PC-3 (cell line): ENCODE measurements around the gene NELFE. TPM values are rescaled to one million over a fixed set of nuclear protein-coding genes. Genes with fewer than 3 reads are reported as not detected.

Experiments used
- ATAC-seq: fragments of 200-7000 bp; cut with Tn5 transposase; 2 replicates; pipeline ENCODE4 v1.9.1; 2020; ENCODE audit warnings: mild to moderate bottlenecking, moderate library complexity
- BruUV-seq: library from RNA; stranded (reverse); fragments of 400-500 nt; replicated peaks from 2 replicates; lab custom pipeline; 2021; lab: Mats Ljungman, UMichigan
- CTCF ChIA-PET: fragments of 300-600 bp; sonication (Branson Sonifier 250); formaldehyde crosslinking; loops from one replicate; lab custom pipeline; 2022; ENCODE audit warnings: antibody characterized with exemption; lab: Charles Lee
- POLR2A ChIA-PET: fragments of 300-600 bp; sonication (Branson Sonifier 250); formaldehyde crosslinking; loops from one replicate; lab custom pipeline; 2022; ENCODE audit warnings: antibody characterized with exemption; ENCODE audit not compliant: unreplicated experiment; lab: Charles Lee
- DNase-seq: peaks from one replicate; pipeline ENCODE4 v3.0.0-alpha.2; 2015
- H2AFZ ChIP-seq: fragments of 300-600 bp; sonication (generic); 2 replicates; pipeline ENCODE4 v1.6.0; 2016; ENCODE audit warnings: antibody characterized with exemption, low read length
- H3F3A ChIP-seq: fragments of 300-600 bp; sonication (generic); one replicate; pipeline ENCODE4 v1.6.0; 2017; ENCODE audit warnings: antibody characterized with exemption, low read length, control low read depth, mild to moderate bottlenecking; ENCODE audit not compliant: unreplicated experiment
- H3K27ac ChIP-seq: fragments of 300-600 bp; sonication (generic); 2 replicates; pipeline ENCODE4 v1.5.1; 2016; ENCODE audit warnings: mild to moderate bottlenecking, low read length
- H3K27me3 ChIP-seq: fragments of 300-600 bp; sonication (generic); 2 replicates; pipeline ENCODE4 v1.6.1; 2016; ENCODE audit warnings: low read length, mixed read lengths
- H3K36me3 ChIP-seq: fragments of 300-600 bp; sonication (generic); 2 replicates; pipeline ENCODE4 v1.6.1; 2016; ENCODE audit warnings: low read depth, mixed run types, low read length, mixed read lengths
- H3K4me1 ChIP-seq: fragments of 300-600 bp; sonication (generic); 2 replicates; pipeline ENCODE4 v1.5.1; 2016; ENCODE audit warnings: low read length; ENCODE audit not compliant: insufficient read depth
- H3K4me2 ChIP-seq: fragments of 300-600 bp; sonication (generic); 2 replicates; pipeline ENCODE4 v1.6.0; 2016; ENCODE audit warnings: low read length
- H3K4me3 ChIP-seq: fragments of 300-600 bp; sonication (generic); 2 replicates; pipeline ENCODE4 v1.5.1; 2016; ENCODE audit warnings: mild to moderate bottlenecking, low read length, mixed read lengths
- H3K79me2 ChIP-seq: fragments of 300-600 bp; sonication (generic); 2 replicates; pipeline ENCODE4 v1.6.1; 2017; ENCODE audit warnings: low read length, mixed read lengths
- H3K9ac ChIP-seq: fragments of 300-600 bp; sonication (generic); 2 replicates; pipeline ENCODE4 v1.6.0; 2016; ENCODE audit warnings: mild to moderate bottlenecking, low read length
- H3K9me2 ChIP-seq: fragments of 300-600 bp; sonication (generic); replicated peaks from 2 replicates; pipeline ENCODE4 v1.6.1; 2016; ENCODE audit warnings: mixed run types, low read length, mixed read lengths
- H3K9me3 ChIP-seq: fragments of 300-600 bp; sonication (generic); 2 replicates; pipeline ENCODE4 v1.6.1; 2016; ENCODE audit warnings: low read length, mixed read lengths
- H4K20me1 ChIP-seq: fragments of 300-600 bp; sonication (generic); 2 replicates; pipeline ENCODE4 v1.6.1; 2016; ENCODE audit warnings: low read length, mixed read lengths
- EZH2 ChIP-seq: fragments of 300-600 bp; sonication (generic); IDR thresholded peaks from one replicate; pipeline ENCODE4 v1.6.1; 2017; ENCODE audit warnings: antibody characterized with exemption, mild to moderate bottlenecking, low read length; ENCODE audit not compliant: unreplicated experiment
- EZH2phosphoT487 ChIP-seq: fragments of 300-600 bp; sonication (generic); IDR thresholded peaks from 2 replicates; pipeline ENCODE4 v1.6.1; 2018; ENCODE audit warnings: mild to moderate bottlenecking, antibody characterized with exemption, low read length, borderline replicate concordance
- intact Hi-C: fragments of 100-400 bp; cut with micrococcal nuclease; formaldehyde crosslinking; loops from 2 replicates; pipeline ENCODE4 v1.9.0; 2023
- total RNA-seq: library from RNA; depleted of rRNA; stranded (reverse); fragments of >200 nt; gene quantifications from 2 replicates; pipeline ENCODE4 v1.2.3, GENCODE V29; 2014
- TF ChIP-seq, protein P1 (sequence below): fragments of 300-600 bp; sonication (generic); conservative IDR thresholded peaks from 2 replicates; pipeline ENCODE4 v1.5.1; 2017; ENCODE audit warnings: antibody characterized with exemption, low read depth, mild to moderate bottlenecking, low read length

Gene NELFE
- total RNA-seq, 1 experiment from 2014 or later: 132 TPM

DNA sequence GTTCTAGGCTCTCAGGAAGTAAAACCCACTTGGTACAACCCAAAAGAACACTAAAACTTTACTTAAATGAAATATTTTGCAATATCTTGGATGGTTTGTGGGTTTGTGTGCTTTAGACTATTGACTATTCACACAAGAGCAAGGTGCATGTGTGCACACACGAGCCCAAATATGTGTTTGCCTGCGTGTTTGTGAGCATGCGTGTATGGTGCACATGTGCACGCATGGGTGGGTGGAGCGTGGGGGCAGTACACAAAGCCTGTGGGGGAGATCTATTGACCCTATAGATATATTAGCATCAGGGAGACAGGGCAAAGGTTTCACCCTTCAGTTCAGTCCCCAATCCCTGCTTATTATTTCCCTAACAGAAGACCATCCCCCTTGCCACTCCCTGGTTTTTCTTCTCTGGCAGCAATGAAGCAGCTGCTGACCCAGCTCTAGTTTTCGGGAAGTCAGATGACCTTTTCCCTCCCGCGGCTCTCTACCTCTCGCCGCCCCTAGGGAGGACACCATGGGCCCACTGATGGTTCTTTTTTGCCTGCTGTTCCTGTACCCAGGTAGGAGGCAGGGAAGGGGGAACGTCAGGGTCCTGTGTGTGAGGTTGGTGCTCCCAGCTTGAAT lies 31.4 kb downstream of the NELFE start, which contains the start of gene C2:
Gene C2 (plus strand): TSS at position 476 of the 621 bp plus-strand sequence. CDS start 36 bp downstream, at position 512.
- Histone ChIP-seq H3K79me2 (no peaks in the 10 kb centered on the region), H3K4me3 (no peak within 1 kb of the TSS), H3K9me3 (no peaks in the 10 kb centered on the region), H3K9me2 (no peaks in the 10 kb centered on the region), H3K27me3 (no peaks in the 10 kb centered on the region), H4K20me1 (no peaks in the 10 kb centered on the region), H3F3A (no peaks in the 10 kb centered on the region), H3K4me1 (no peaks in the 10 kb centered on the region), H3K27ac (no peak within 1 kb of the TSS), H3K9ac (no peak within 1 kb of the TSS), H3K4me2 (no peak within 1 kb of the TSS), H2AFZ (no peak within 1 kb of the TSS), H3K36me3 (no peaks in the 10 kb centered on the region)
- BruUV-seq: no TSS peak
- TF ChIP-seq, protein P1, sequence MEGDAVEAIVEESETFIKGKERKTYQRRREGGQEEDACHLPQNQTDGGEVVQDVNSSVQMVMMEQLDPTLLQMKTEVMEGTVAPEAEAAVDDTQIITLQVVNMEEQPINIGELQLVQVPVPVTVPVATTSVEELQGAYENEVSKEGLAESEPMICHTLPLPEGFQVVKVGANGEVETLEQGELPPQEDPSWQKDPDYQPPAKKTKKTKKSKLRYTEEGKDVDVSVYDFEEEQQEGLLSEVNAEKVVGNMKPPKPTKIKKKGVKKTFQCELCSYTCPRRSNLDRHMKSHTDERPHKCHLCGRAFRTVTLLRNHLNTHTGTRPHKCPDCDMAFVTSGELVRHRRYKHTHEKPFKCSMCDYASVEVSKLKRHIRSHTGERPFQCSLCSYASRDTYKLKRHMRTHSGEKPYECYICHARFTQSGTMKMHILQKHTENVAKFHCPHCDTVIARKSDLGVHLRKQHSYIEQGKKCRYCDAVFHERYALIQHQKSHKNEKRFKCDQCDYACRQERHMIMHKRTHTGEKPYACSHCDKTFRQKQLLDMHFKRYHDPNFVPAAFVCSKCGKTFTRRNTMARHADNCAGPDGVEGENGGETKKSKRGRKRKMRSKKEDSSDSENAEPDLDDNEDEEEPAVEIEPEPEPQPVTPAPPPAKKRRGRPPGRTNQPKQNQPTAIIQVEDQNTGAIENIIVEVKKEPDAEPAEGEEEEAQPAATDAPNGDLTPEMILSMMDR: no peak
- no peak for TF ChIP-seq EZH2
- no peak for TF ChIP-seq EZH2phosphoT487
- DNase-seq: no peak
- ChIA-PET CTCF (no interaction called here), POLR2A (no interaction called here)
- no peak for ATAC-seq
- intact Hi-C loops: no loop called here

DNA sequence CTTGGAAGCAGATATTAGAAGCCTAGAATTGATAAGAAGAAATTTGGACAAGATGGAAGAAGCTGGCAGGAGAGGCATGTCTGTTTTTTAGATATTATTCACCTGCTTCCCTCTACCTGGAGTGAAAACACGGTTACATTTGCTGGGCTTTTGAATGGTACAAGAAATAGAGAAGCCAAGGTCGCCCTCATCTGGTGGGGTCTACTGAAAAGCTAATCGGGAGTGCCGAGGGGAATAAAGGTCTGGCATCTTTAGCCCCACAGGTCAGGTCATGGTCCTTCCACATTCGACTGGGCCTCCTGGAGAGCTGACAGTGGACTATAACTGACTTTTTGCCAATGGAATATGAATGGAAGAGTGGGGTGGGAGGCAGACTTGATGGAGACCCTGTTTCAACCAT lies 35.8 kb downstream of the NELFE start:
- Histone ChIP-seq H3K4me1 (no peaks in the 10 kb centered on the region), H3K79me2 (no peaks in the 10 kb centered on the region), H3K27ac (no peak overlapping the region), H2AFZ (no peak overlapping the region), H3K9me2 (no peaks in the 10 kb centered on the region), H3K9ac (no peak overlapping the region), H3K36me3 (no peaks in the 10 kb centered on the region), H3K4me3 (no peak overlapping the region), H3K27me3 (no peaks in the 10 kb centered on the region), H3K4me2 (no peak overlapping the region), H3F3A (no peaks in the 10 kb centered on the region), H4K20me1 (no peaks in the 10 kb centered on the region), H3K9me3 (no peaks in the 10 kb centered on the region)
- no TSS peak for BruUV-seq
- DNase-seq (peak; percentile 35), ATAC-seq (0 out of 2 replicates have a peak, but pooled peaks have one; percentile 38)
- TF ChIP-seq EZH2phosphoT487: no peak
- TF ChIP-seq, protein P1: peak; percentile 43; the same call in 1 of the 2 replicates
- CTCF ChIA-PET: no interaction called here
- intact Hi-C loops: no loop called here
- POLR2A ChIA-PET: no interaction called here

DNA sequence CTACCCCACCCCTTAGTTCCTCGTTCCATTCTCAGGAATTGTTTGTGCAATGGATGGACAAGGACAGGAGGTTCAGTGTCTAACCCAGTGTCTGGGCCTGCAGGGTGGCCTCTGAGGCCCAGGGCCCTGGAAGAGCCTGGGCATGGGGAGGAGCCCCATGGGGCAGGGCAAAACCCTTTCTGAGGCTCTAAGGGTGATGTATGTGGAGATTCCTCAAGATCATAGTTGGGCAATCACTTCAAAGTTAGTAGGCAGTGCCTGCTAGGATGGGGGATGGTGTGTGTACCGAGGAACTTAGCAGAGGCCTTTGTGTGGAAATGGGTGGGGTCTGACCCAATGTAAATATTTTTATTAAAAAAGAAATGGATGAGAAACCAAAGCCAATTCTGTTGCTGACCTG lies 38.0 kb downstream of the NELFE start:
- H3K4me2 ChIP-seq: no peak overlapping the region
- no peak overlapping the region for H3K4me3 ChIP-seq
- H3K79me2 ChIP-seq: no peaks in the 10 kb centered on the region
- no peak overlapping the region for H3K27ac ChIP-seq
- ChIA-PET POLR2A (no interaction called here), CTCF (interaction anchor here (0.7 kb wide), 1 partner anchor 194 kb away, joined by 3 read pairs; no protein-coding TSS in a partner anchor)
- ATAC-seq (no peak; the same call in none of the 2 replicates), DNase-seq (no peak)
- H3K9me3 ChIP-seq: no peaks in the 10 kb centered on the region
- no peaks in the 10 kb centered on the region for H3F3A ChIP-seq
- no peaks in the 10 kb centered on the region for H3K36me3 ChIP-seq
- no peaks in the 10 kb centered on the region for H3K4me1 ChIP-seq
- H2AFZ ChIP-seq: no peak overlapping the region
- BruUV-seq: no TSS peak
- TF ChIP-seq EZH2phosphoT487 (no peak), EZH2 (no peak)
- TF ChIP-seq, protein P1: no peak
- H3K9ac ChIP-seq: no peak overlapping the region
- H3K27me3 ChIP-seq: no peaks in the 10 kb centered on the region
- no peaks in the 10 kb centered on the region for H3K9me2 ChIP-seq
- intact Hi-C loops: no loop called here
- H4K20me1 ChIP-seq: no peaks in the 10 kb centered on the region
